ENCODE measurements around the gene TMEM218.

Gene TMEM218

DNA sequence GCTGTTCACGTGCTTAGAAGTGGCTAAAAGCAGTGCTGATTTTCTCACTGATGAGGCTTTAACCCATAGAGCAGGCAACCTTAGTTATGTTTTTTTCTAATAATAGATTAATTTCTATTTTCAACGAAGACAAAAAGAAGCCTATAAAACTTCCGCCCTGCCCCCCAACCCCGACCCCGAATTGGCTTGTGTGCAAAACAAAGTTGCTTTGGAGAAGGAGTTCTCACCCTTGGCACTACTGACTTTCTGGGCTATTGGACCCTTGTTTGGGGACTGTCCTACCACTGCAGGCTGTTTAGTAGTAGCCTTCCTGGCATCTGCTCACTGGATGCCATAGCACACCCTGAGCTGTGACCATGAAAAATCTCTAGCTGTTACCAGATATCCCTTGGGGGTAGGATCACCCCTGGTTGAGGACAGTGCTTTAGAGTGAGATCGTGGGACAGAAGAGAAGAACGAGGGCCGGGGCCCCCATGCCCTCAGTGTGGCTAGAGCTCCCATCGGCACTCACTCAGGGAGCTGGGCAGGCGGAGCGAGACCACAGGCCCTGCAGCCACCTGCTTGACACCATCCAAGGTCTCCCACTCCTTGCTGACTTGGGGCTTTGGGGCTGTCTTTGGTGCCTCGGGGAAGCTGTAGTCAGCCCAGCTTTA is 31.4 kb downstream of the TMEM218 start:
- Histone ChIP-seq H3K9ac (ENCODE audit: low read depth, low read length) (no peak overlapping the region), H3K9me3 (ENCODE audit: insufficient read depth, low read depth, low read length) (no peaks in the 10 kb centered on the region), H3K27me3 (ENCODE audit: insufficient read depth, low read length) (no peaks in the 10 kb centered on the region; the same call in 1 of the 2 replicates), H3K4me1 (ENCODE audit: insufficient read depth, low read length) (no peaks in the 10 kb centered on the region), H3K4me3 (ENCODE audit: low read length) (no peak overlapping the region), H3K36me3 (ENCODE audit: insufficient read depth, low read depth, low read length) (no peaks in the 10 kb centered on the region), H3K27ac (ENCODE audit: low read length) (no peak overlapping the region)

DNA sequence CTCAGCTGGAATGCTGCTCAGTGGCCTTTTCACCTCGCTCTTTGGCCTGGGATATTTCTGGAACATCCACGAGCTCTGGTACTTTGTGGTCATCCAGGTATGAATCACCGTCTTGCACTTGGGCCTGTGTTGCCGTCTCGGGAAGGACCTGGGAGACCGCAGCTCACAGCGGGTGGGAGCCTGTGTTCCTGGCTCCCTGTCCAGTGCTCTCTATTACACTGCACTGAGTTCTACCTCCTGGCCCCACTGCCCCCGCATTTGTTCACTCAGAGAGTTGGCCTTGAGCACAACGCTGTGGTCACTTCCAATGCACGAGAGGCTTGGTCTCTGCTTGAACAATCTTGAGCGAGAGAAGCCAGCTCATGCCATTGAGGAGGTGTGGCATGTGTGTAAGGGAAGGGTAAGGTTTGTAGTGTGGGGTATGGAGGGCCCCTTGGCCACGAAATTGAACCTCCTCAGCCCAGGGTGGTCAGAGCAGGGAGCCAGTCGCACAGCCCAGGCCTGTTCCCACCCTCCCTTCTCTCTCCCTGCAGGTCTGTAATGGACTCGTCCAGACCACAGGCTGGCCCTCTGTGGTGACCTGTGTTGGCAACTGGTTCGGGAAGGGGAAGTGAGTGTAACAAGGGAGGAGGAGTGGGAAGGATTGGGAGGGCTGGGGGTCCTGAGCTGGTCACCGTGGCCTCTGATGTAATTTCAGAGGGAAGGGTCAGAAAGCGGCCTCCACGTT is 32.1 kb downstream of the TMEM218 start:
- no peaks in the 10 kb centered on the region; the same call in 1 of the 2 replicates for H3K27me3 ChIP-seq (ENCODE audit: insufficient read depth, low read length)
- H3K9me3 ChIP-seq (ENCODE audit: insufficient read depth, low read depth, low read length), result no peaks in the 10 kb centered on the region
- H3K36me3 ChIP-seq (ENCODE audit: insufficient read depth, low read depth, low read length), result no peaks in the 10 kb centered on the region
- H3K9ac ChIP-seq (ENCODE audit: low read depth, low read length), result no peak overlapping the region
- no peak overlapping the region for H3K27ac ChIP-seq (ENCODE audit: low read length)
- H3K4me3 ChIP-seq (ENCODE audit: low read length), result no peak overlapping the region
- H3K4me1 ChIP-seq (ENCODE audit: insufficient read depth, low read length), result no peaks in the 10 kb centered on the region

DNA sequence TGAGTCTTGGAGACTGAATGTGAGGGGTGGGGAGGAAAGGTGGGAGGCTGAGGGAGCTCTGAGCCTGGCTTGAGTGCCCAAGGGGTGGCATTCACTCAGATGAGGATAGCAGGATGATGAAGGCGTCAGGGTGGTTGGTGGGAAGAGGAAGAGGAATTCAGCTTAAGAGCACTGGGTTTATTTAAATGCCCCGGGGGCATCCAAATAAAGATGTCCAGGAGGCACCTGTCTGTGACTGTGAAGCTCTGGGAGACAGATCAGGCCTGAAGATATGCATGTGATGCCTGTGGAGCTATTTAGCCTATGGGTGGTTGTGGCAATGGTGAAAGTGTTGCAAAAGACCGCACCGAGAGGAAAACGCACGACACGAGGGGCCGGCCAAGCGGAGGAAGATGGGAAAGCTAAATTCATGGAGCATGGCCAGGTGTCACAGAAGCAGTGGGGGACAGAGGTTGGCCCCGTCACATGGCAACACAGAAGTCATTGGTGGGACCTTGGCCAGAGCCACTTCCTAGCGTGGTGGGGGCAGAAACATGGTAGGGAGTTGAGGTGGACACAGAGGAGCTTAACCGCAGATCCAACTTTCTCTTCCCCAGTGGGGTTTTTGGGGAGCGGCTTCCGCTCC is 32.8 kb downstream of the TMEM218 start:
- Histone ChIP-seq H3K36me3 (ENCODE audit: insufficient read depth, low read depth, low read length) (no peaks in the 10 kb centered on the region), H3K9ac (ENCODE audit: low read depth, low read length) (no peak overlapping the region), H3K27me3 (ENCODE audit: insufficient read depth, low read length) (no peaks in the 10 kb centered on the region), H3K27ac (ENCODE audit: low read length) (no peak overlapping the region), H3K4me3 (ENCODE audit: low read length) (no peak overlapping the region), H3K4me1 (ENCODE audit: insufficient read depth, low read length) (no peaks in the 10 kb centered on the region), H3K9me3 (ENCODE audit: insufficient read depth, low read depth, low read length) (no peaks in the 10 kb centered on the region)

DNA sequence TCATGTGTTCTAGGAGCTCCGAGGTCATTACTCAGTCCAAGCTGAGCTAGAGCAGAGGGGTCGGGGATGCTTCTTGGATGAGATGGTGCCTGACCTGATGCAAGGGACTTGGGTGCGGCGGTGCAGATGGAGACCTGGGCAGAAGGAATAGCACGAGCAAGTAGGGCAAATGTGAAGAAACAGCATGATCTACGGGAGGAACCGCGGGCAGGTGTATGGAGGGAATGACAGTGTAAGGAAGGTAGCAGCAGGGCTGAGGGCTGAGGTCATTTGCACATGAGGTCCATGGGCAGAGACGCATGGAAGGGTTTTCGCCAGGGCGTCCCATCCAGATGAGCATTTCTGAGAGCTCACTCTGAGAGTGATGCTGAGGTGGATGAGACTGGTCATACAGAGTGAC is 33.4 kb downstream of the TMEM218 start:
- Histone ChIP-seq H3K4me1 (ENCODE audit: insufficient read depth, low read length) (no peaks in the 10 kb centered on the region), H3K36me3 (ENCODE audit: insufficient read depth, low read depth, low read length) (no peaks in the 10 kb centered on the region), H3K27me3 (ENCODE audit: insufficient read depth, low read length) (no peaks in the 10 kb centered on the region), H3K4me3 (ENCODE audit: low read length) (no peak overlapping the region), H3K9ac (ENCODE audit: low read depth, low read length) (no peak overlapping the region), H3K9me3 (ENCODE audit: insufficient read depth, low read depth, low read length) (no peaks in the 10 kb centered on the region), H3K27ac (ENCODE audit: low read length) (no peak overlapping the region)

DNA sequence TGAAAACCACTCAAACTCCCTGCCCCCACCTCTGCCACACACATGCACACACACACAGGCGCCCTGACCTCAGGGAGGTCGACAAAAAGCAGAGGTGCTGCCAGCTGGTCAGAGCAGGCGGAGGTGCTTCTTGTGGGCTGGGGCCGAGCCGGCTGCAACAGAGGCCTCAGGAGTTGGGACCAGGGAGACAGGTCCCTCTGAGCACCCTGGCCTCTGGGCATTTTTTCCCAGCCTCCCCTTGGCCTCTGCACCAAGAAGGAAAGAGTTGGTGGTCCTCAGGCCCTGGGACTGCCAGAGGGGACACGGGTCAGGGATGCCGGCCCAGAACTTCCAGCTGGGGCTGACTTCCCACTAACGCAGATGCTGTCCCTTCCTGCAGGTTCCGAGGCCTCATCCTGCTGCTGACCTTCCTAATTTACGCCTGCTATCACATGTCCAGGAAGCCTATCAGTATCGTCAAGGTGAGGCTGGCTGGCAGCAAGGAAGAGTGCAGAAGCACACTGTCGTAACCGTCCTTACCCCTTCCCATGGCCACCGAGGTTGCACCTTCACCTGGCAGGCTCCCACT is 35.0 kb downstream of the TMEM218 start:
- no peaks in the 10 kb centered on the region for H3K4me1 ChIP-seq (ENCODE audit: insufficient read depth, low read length)
- H3K36me3 ChIP-seq (ENCODE audit: insufficient read depth, low read depth, low read length), result no peaks in the 10 kb centered on the region
- no peaks in the 10 kb centered on the region for H3K27me3 ChIP-seq (ENCODE audit: insufficient read depth, low read length)
- H3K27ac ChIP-seq (ENCODE audit: low read length), result no peak overlapping the region
- H3K4me3 ChIP-seq (ENCODE audit: low read length), result no peak overlapping the region
- no peaks in the 10 kb centered on the region for H3K9me3 ChIP-seq (ENCODE audit: insufficient read depth, low read depth, low read length)
- no peak overlapping the region for H3K9ac ChIP-seq (ENCODE audit: low read depth, low read length)

DNA sequence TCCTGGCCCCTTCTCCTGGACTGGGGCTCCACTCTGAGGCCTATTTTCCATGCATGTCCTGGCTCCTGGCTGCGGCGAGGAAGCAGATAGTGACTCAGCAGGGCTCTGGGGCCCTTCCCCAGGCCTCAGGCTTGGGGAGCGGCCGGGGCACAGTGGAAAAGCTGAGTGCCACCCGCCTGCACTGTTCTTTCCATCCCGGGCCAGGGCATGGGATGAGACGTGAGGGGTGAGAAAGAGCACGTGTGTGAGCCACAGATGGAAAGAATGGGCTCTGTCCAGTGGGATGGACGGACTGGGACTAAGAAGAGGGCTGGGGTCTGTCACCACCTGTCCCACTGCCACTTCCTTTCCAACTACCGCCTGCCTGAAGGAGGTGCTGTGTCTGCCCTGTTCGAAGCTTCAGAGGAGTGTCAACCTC is 35.5 kb downstream of the TMEM218 start:
- no peaks in the 10 kb centered on the region for H3K4me1 ChIP-seq (ENCODE audit: insufficient read depth, low read length)
- no peak overlapping the region for H3K9ac ChIP-seq (ENCODE audit: low read depth, low read length)
- no peak overlapping the region for H3K27ac ChIP-seq (ENCODE audit: low read length)
- no peak overlapping the region for H3K4me3 ChIP-seq (ENCODE audit: low read length)
- no peaks in the 10 kb centered on the region for H3K27me3 ChIP-seq (ENCODE audit: insufficient read depth, low read length)
- no peaks in the 10 kb centered on the region for H3K36me3 ChIP-seq (ENCODE audit: insufficient read depth, low read depth, low read length)
- no peaks in the 10 kb centered on the region for H3K9me3 ChIP-seq (ENCODE audit: insufficient read depth, low read depth, low read length)

DNA sequence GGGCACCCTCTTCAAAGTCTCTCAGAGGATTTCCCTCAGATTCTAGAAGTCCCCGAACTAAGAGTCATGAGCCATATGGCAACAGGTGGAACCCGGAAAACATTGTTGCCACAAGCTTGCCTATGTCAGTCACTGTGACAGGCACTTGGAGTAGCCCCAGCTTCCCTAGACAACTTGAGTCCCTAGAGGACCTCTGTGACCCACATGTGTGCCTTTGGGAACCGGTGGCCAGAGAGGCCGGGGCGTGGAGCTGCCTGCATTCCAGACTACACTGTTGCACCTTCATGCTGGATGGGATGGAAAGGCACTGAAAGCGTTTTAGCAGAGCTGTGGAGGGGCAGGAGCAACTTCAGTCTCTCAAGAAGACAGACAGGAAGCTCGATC is 36.2 kb downstream of the TMEM218 start:
- no peak overlapping the region for H3K9ac ChIP-seq (ENCODE audit: low read depth, low read length)
- H3K4me1 ChIP-seq (ENCODE audit: insufficient read depth, low read length), result peaks cover 6% of the 10 kb centered on the region; the same call in 1 of the 2 replicates
- no peaks in the 10 kb centered on the region for H3K9me3 ChIP-seq (ENCODE audit: insufficient read depth, low read depth, low read length)
- no peaks in the 10 kb centered on the region for H3K36me3 ChIP-seq (ENCODE audit: insufficient read depth, low read depth, low read length)
- no peaks in the 10 kb centered on the region for H3K27me3 ChIP-seq (ENCODE audit: insufficient read depth, low read length)
- H3K27ac ChIP-seq (ENCODE audit: low read length), result no peak overlapping the region
- H3K4me3 ChIP-seq (ENCODE audit: low read length), result no peak overlapping the region

DNA sequence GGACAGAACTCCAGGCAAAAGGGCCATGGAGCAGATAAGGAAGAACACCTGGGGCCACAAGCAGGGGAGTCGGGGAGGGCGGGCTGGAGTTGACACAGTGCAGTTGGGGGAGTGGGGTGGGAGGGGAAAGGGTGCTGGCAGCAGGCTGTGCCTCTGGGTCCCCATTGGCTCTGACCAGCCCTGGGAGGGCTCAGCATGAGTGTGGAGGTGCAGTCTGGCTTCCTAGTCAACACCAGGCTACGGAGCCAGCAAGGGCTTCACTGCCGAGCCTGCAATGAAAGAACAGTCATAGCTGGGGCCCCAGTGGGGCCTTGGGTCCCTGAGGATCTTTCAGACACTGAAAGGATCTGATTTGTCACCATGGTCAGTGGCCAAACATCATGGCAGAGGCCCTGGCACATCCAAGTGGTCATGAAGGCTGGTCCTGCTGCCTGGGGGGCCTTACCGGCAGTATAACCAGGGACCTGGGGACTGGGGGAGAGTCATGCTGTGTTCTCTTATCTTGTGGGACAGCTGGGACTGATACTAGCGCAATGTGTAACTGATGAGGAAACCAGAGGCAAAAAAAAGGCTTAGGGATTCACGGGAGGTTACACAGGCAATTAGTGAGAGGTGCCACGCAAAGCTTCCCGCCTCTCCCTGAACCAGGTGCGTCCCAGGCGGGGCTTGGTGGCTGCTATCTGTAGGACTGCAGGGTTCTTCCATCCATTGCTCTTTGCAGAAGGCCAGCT is 36.8 kb downstream of the TMEM218 start:
- Histone ChIP-seq H3K27ac (ENCODE audit: low read length) (no peak overlapping the region), H3K4me1 (ENCODE audit: insufficient read depth, low read length) (peaks cover 6% of the 10 kb centered on the region; the same call in 1 of the 2 replicates), H3K4me3 (ENCODE audit: low read length) (no peak overlapping the region), H3K9me3 (ENCODE audit: insufficient read depth, low read depth, low read length) (no peaks in the 10 kb centered on the region), H3K36me3 (ENCODE audit: insufficient read depth, low read depth, low read length) (no peaks in the 10 kb centered on the region), H3K9ac (ENCODE audit: low read depth, low read length) (no peak overlapping the region), H3K27me3 (ENCODE audit: insufficient read depth, low read length) (no peaks in the 10 kb centered on the region)

DNA sequence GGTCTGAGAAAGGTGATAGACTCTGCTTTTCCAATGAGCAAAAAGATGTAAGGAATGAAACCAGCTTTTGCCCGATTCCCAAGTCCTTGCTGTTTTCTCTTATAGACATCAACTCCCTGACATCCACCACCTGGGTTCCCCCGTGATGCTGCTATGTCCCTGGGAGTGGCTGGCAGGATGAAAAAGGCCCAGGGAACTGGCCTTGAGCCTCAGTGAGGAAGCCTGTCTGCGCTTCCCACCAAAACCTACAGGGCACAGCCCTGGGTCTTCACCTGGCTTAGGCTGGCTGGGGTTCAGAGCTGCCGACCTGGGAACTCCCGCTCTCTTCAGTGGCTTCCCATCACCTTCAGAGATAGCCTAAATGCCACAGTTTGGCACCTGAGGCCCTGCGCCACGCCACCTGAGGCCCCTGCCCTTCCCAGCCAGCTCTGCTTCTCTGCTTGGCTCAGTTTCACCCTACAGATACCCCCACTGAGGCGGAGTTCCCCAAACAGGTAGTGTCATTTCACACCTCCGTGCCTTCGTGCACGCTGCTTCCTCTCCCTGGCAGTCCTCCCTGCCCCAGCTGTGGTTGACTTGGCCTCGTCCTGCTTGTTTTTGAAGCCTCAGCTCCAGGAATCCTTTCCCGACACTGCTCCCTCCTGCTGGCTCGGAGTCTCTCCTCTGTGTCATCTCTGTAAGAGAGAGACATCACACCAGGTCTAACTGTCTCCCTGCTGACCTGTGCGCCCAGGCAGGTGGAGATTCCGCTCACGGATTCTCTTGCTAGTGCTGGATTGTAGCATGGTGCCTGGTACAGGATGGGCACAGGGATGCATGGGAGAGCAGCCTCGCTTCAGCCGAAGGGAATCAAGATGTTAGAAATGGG is 37.6 kb downstream of the TMEM218 start:
- H3K4me1 ChIP-seq (ENCODE audit: insufficient read depth, low read length), result peaks cover 6% of the 10 kb centered on the region; the same call in 1 of the 2 replicates

DNA sequence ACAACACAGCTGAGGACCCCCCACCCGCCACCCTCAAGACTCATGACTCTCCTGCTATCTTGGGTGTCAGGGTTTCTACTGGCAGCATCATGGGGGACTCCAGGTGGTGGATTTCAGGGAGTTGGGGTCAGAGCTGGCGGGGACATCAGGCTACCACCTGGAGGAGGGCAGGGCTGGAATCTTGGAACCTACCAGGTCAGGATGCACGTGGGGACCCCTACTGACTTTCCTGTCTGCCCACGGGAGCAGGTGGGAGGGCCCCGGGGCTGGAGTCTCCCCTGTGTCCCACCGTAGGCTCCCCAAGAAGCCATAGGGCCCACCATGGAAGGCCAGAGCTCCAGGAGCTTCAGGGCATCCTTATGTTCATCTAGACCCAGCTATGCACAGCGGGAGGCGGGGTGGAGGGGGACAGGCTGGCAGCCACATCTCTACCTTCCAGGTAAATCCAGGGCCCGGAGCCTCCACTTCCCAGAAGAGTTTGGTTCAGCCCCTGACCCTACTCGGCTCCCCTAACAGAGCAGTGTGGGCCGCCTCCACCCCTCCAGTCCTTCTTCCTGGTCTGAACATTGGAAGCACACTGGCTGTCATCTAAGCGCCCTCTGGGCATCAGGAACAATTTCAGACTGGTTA is 38.4 kb downstream of the TMEM218 start:
- Histone ChIP-seq H3K9me3 (ENCODE audit: insufficient read depth, low read depth, low read length) (no peaks in the 10 kb centered on the region), H3K27me3 (ENCODE audit: insufficient read depth, low read length) (no peaks in the 10 kb centered on the region), H3K36me3 (ENCODE audit: insufficient read depth, low read depth, low read length) (no peaks in the 10 kb centered on the region), H3K27ac (ENCODE audit: low read length) (no peak overlapping the region), H3K4me1 (ENCODE audit: insufficient read depth, low read length) (peaks cover 6% of the 10 kb centered on the region; the same call in 1 of the 2 replicates), H3K4me3 (ENCODE audit: low read length) (no peak overlapping the region), H3K9ac (ENCODE audit: low read depth, low read length) (no peak overlapping the region)

More for the DNA sequence above, 37.6 kb downstream of the TMEM218 start:
- H3K9ac ChIP-seq (ENCODE audit: low read depth, low read length), result no peak overlapping the region
- no peak overlapping the region for H3K4me3 ChIP-seq (ENCODE audit: low read length)
- H3K9me3 ChIP-seq (ENCODE audit: insufficient read depth, low read depth, low read length), result no peaks in the 10 kb centered on the region
- no peak overlapping the region for H3K27ac ChIP-seq (ENCODE audit: low read length)
- no peaks in the 10 kb centered on the region for H3K36me3 ChIP-seq (ENCODE audit: insufficient read depth, low read depth, low read length)
- no peaks in the 10 kb centered on the region for H3K27me3 ChIP-seq (ENCODE audit: insufficient read depth, low read length)
